ENCODE measurements around the gene ALKBH6. TPM values are rescaled to one million over a fixed set of nuclear protein-coding genes. Genes with fewer than 3 reads are reported as not detected.
A peak's percentile ranks its signal among the peaks of the same experiment; 100 is the strongest.

ALKBH6 gene
- total and polyA plus RNA-seq, 2 of the 8 experiments (the other 6 are each of a cell fraction or from before 2014, with no cell fraction given) = 19.2 to 33.3 TPM

- TF ChIP-seq CBX8 (IDR thresholded peaks at IDR 0.05; ENCODE audit: borderline replicate concordance, low read depth, low read length) (no peak), EZH2 (IDR thresholded peaks at IDR 0.05; ENCODE audit: low read depth, low read length, severe bottlenecking) (no peak), NRF1 (IDR thresholded peaks at IDR 0.05; ENCODE audit: low read depth, low read length) (peak; percentile 53), CTBP2 (IDR thresholded peaks at IDR 0.05; ENCODE audit: borderline replicate concordance, insufficient read depth, insufficient read length, low read length) (no peak), POLR2A (IDR thresholded peaks at IDR 0.05; ENCODE audit: control extremely low read depth in 1 of 2, low read depth in 2 of 2, low read length in 2 of 2) (peak in 1 of 2 experiments; percentile 11; a peak in 1 of 3 replicates), KDM5A (IDR thresholded peaks at IDR 0.05; ENCODE audit: low read length) (no peak), MAFK (IDR thresholded peaks at IDR 0.05; ENCODE audit: low read depth, low read length) (no peak), SP4 (IDR thresholded peaks at IDR 0.05; ENCODE audit: low read length) (no peak), EP300 (IDR thresholded peaks at IDR 0.05; ENCODE audit: borderline replicate concordance in 1 of 2, low read depth in 2 of 2, low read length in 2 of 2) (no peak), CREB1 (IDR thresholded peaks at IDR 0.05) (no peak), JUND (IDR thresholded peaks at IDR 0.05; ENCODE audit: low read length) (no peak), BACH1 (IDR thresholded peaks at IDR 0.05; ENCODE audit: low read length) (no peak), JUN (IDR thresholded peaks at IDR 0.05; ENCODE audit: low read depth, low read length) (no peak), USF2 (IDR thresholded peaks at IDR 0.05; ENCODE audit: low read length) (no peak), E2F6 (IDR thresholded peaks at IDR 0.05) (no peak)
These were observed 18.5 kb upstream of the ALKBH6 start, which contains the start of gene CLIP3 (continued) for GRCh38 chr19:36032251-36033104.
